Common myeloid progenitor, CD34-positive (primary cell): Measurements from ENCODE around the gene CLPTM1.
A peak's percentile ranks its signal among the peaks of the same experiment; 100 is the strongest.

Source experiments
- CTCF ChIA-PET: fragments of 350-600 bp; sonication (Branson Sonifier 250); formaldehyde crosslinking; loops from one replicate; lab custom pipeline; 2021; ENCODE audit warnings: antibody characterized with exemption; lab: Charles Lee
- POLR2A ChIA-PET: fragments of 350-600 bp; sonication (Branson Sonifier 250); formaldehyde crosslinking; loops from one replicate; lab custom pipeline; 2021; ENCODE audit warnings: antibody characterized with exemption; lab: Charles Lee
- DNase-seq, 3 donors: peaks; one replicate each; pipeline versions ENCODE4 v3.0.0 to v3.0.0-alpha.2; 2013
- H3K27ac ChIP-seq, 2 experiments: 1 replicate in 1 of 2; 2 replicates in 1 of 2; pipeline ENCODE4 v1.7.0; 2013; ENCODE audit warnings: inconsistent platforms in 2 of 2, low read length in 2 of 2, mild to moderate bottlenecking in 2 of 2, low read depth in 1 of 2, moderate library complexity in 1 of 2; ENCODE audit not compliant: severe bottlenecking in 2 of 2, insufficient read depth in 1 of 2, poor library complexity in 1 of 2
- H3K27me3 ChIP-seq, 5 experiments: replicated peaks in 2 of 5; 1 replicate in 3 of 5; 2 replicates in 2 of 5; pipeline versions ENCODE4 v1.6.1 to v1.7.0; 2013; ENCODE audit warnings: low read length in 4 of 5, mild to moderate bottlenecking in 2 of 5, moderate library complexity in 2 of 5, inconsistent platforms in 1 of 5; ENCODE audit not compliant: insufficient read depth in 5 of 5, control insufficient read depth in 4 of 5
- H3K36me3 ChIP-seq, 4 experiments: 1 replicate in 2 of 4; 2 replicates in 2 of 4; pipeline versions ENCODE4 v1.6.1 to v1.7.0; 2013; ENCODE audit warnings: low read length in 3 of 4, control low read depth in 1 of 4, mild to moderate bottlenecking in 1 of 4; ENCODE audit not compliant: control insufficient read depth in 4 of 4, insufficient read depth in 4 of 4
- H3K4me1 ChIP-seq, 4 experiments: 1 replicate in 3 of 4; 2 replicates in 1 of 4; pipeline versions ENCODE4 v1.6.1 to v1.7.1; 2013; ENCODE audit warnings: low read length in 3 of 4, mild to moderate bottlenecking in 3 of 4, control low read depth in 1 of 4, inconsistent platforms in 1 of 4, moderate library complexity in 1 of 4; ENCODE audit not compliant: control insufficient read depth in 4 of 4, insufficient read depth in 4 of 4; ENCODE audit errors: control extremely low read depth in 1 of 4
- H3K4me3 ChIP-seq, 7 experiments: 1 replicate in 4 of 7; 2 replicates in 3 of 7; pipeline versions ENCODE4 v1.5.1 to v1.7.0; 2013; ENCODE audit warnings: mild to moderate bottlenecking in 7 of 7, low read length in 6 of 7, moderate library complexity in 6 of 7, inconsistent platforms in 2 of 7, low read depth in 2 of 7, control low read depth in 1 of 7; ENCODE audit not compliant: insufficient read depth in 4 of 7, control insufficient read depth in 1 of 7; ENCODE audit errors: extremely low read depth in 1 of 7
- H3K9me3 ChIP-seq, 5 experiments: 1 replicate in 4 of 5; 2 replicates in 1 of 5; pipeline versions ENCODE4 v1.6.1 to v1.7.1; 2013; ENCODE audit warnings: low read length in 4 of 5, mild to moderate bottlenecking in 2 of 5, inconsistent platforms in 1 of 5, low read depth in 1 of 5, moderate library complexity in 1 of 5; ENCODE audit not compliant: control insufficient read depth in 4 of 5, insufficient read depth in 2 of 5; ENCODE audit errors: control extremely low read depth in 1 of 5
- WGBS: methylation state at CpG from one replicate; pipeline ENCODE4 v1.1.5; 2013; ENCODE audit not compliant: insufficient coverage; 5-methylcytosine and 5-hydroxymethylcytosine counted together

CLPTM1 gene

GRCh38 chr19:44955505-44956439 is 592 bp downstream of the CLPTM1 start:
- POLR2A ChIA-PET: interaction anchor here (0.5 to 1.3 kb wide), 2 partner anchors 46 to 125 kb away, joined by 3 to 4 read pairs; no protein-coding TSS in a partner anchor
- Histone ChIP-seq H3K4me3 (peak overlapping the region; percentile 72 to 100 (median 93)), H3K27ac (peak overlapping the region; percentile 91 to 95), H3K27me3 (no peaks in the 10 kb centered on the region), H3K9me3 (no peaks in the 10 kb centered on the region), H3K36me3 (peaks cover 0 to 20% (median 4%) of the 10 kb centered on the region in 4 experiments), H3K4me1 (peaks cover 14 to 36% (median 30%) of the 10 kb centered on the region in 4 experiments)
- DNase-seq: no peak
- WGBS: 13% methylated on average over 25 of the region's 40 CpGs
- CTCF ChIA-PET: interaction anchor here (1.2 to 10.4 kb wide), 3 partner anchors 45 to 53 kb away, joined by 4 to 102 read pairs (median 4); partner anchors contain the start of gene APOE

DNA sequence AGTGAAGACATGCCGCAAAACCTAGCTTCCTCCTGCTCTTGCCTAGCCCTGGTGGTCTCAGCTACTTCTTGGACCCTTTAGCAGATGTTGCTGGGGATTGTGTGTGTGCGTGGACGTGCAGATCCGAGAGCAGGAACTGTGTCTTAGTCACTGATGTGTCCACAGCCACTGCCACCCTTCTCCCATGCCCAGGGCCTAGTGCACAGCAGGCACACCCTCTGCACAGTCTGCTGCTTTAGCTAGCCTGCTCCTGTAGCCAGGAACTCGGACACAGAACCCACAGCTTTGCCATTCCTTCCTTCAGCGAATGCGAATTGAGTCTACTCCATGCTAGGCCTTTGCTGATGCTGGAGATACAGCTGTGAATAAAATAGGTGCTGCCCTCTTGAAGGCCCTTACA is 2.3 kb downstream of the CLPTM1 start:
- DNase-seq: no peak
- Histone ChIP-seq H3K9me3 (no peaks in the 10 kb centered on the region), H3K4me1 (peaks cover 14 to 36% (median 30%) of the 10 kb centered on the region in 4 experiments), H3K27ac (peak overlapping the region in 1 of 2 experiments; percentile 17), H3K27me3 (no peaks in the 10 kb centered on the region), H3K4me3 (no peak overlapping the region), H3K36me3 (peaks cover 0 to 37% (median 16%) of the 10 kb centered on the region in 4 experiments)
- CTCF ChIA-PET: interaction anchor here (1.2 to 10.4 kb wide), 3 partner anchors 10 to 55 kb away, joined by 3 to 102 read pairs (median 3); partner anchors contain the start of gene APOE
- 92% methylated on average over 3 of the region's 7 CpGs for whole genome bisulfite sequencing
- POLR2A ChIA-PET: no interaction called here

- no peak overlapping the region for H3K4me3 ChIP-seq
- H3K9me3 ChIP-seq: no peaks in the 10 kb centered on the region
- peaks cover 14 to 36% (median 30%) of the 10 kb centered on the region in 4 experiments for H3K4me1 ChIP-seq
- ChIA-PET POLR2A (interaction anchor here (0.6 kb wide), 1 partner anchor 80 kb away, joined by 3 read pairs; no protein-coding TSS in a partner anchor), CTCF (interaction anchor here (1.0 to 10.4 kb wide), 4 partner anchors 10 to 55 kb away, joined by 3 to 102 read pairs (median 3); partner anchors contain the start of gene APOE)
- no peak for DNase-seq
- no peaks in the 10 kb centered on the region for H3K27me3 ChIP-seq
- H3K36me3 ChIP-seq: peaks cover 0 to 37% (median 16%) of the 10 kb centered on the region in 4 experiments
- 90% methylated on average over 3 of the region's 9 CpGs for WGBS
- H3K27ac ChIP-seq: no peak overlapping the region
Observed at GRCh38 chr19:44958090-44958489, 2.9 kb downstream of the CLPTM1 start.

GRCh38 chr19:44959691-44960090 is 4.5 kb downstream of the CLPTM1 start:
- H3K4me1 ChIP-seq: peaks cover 9 to 24% (median 21%) of the 10 kb centered on the region in 4 experiments
- ChIA-PET CTCF (interaction anchor here (1.0 to 2.2 kb wide), 3 partner anchors 8 to 49 kb away, joined by 3 to 8 read pairs (median 5); no protein-coding TSS in a partner anchor), POLR2A (interaction anchor here (0.9 kb wide), 1 partner anchor 18 kb away, joined by 3 read pairs; no protein-coding TSS in a partner anchor)
- H3K27ac ChIP-seq: peak overlapping the region; percentile 29 to 40
- H3K4me3 ChIP-seq: no peak overlapping the region
- no peak for DNase-seq
- peaks cover 2 to 40% (median 21%) of the 10 kb centered on the region in 4 experiments for H3K36me3 ChIP-seq
- no peaks in the 10 kb centered on the region for H3K9me3 ChIP-seq
- no peaks in the 10 kb centered on the region for H3K27me3 ChIP-seq
- WGBS: 96% methylated on average over 5 of the region's 5 CpGs

DNA sequence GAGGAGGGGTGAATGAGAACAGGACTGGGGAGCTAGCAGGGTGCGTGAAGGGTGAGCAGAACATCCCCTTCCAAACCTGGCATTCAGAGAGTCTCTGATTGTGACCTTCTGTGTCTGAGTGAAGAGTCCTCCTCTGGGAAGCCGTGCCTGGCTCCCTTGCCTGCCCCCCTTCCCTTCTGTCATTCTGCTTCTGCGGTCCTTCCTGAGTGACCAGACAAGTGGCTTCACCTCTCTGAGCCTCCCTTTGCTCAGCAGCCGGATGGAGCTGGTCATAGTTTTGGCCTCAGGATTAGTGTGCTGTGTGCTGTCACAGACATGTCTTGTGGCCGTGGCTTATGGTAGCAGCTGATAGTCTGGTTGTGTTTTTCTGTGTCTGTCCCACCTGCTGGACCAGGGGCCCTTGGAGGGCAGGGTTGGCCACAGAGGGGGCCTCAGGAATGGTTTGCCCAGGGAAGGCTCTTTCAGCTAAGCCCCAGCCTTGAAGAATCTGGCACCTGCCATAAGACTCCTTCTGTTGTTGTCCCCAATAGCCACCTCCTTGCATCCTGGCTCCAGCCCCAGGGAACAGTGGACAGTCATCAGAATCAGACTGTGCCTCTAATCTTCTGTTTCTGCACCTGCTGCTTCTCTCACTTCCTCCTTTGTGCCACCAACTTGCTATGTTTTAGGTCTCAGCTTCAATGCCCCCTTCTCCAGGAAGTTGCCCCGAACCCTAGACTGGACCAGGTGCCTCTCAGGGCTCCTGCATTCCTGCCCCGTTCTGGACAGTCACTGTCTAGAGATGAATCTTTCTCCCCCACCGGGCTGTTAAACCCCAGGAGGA is 5.9 kb downstream of the CLPTM1 start:
- POLR2A ChIA-PET: interaction anchor here (1.1 kb wide), 1 partner anchor 10 kb away, joined by 3 read pairs; no protein-coding TSS in a partner anchor
- CTCF ChIA-PET: interaction anchor here (1.3 to 2.2 kb wide), 2 partner anchors 10 to 50 kb away, joined by 5 to 8 read pairs; no protein-coding TSS in a partner anchor

GRCh38 chr19:44961821-44962220 is 6.6 kb downstream of the CLPTM1 start:
- POLR2A ChIA-PET: interaction anchor here (1.1 kb wide), 1 partner anchor 9 kb away, joined by 3 read pairs; no protein-coding TSS in a partner anchor

More for the DNA sequence above, 5.9 kb downstream of the CLPTM1 start:
- no peak for DNase-seq
- Histone ChIP-seq H3K27ac (peak overlapping the region; percentile 18 to 62), H3K4me1 (peaks cover 5 to 20% (median 15%) of the 10 kb centered on the region in 4 experiments), H3K27me3 (no peaks in the 10 kb centered on the region), H3K36me3 (peaks cover 5 to 44% (median 26%) of the 10 kb centered on the region in 4 experiments), H3K9me3 (no peaks in the 10 kb centered on the region), H3K4me3 (no peak overlapping the region)
- WGBS: 69% methylated on average over 5 of the region's 8 CpGs

More at GRCh38 chr19:44961821-44962220, 6.6 kb downstream of the CLPTM1 start:
- no peaks in the 10 kb centered on the region for H3K9me3 ChIP-seq
- no peaks in the 10 kb centered on the region for H3K27me3 ChIP-seq
- WGBS: 100% methylated on average over 3 of the region's 8 CpGs
- H3K36me3 ChIP-seq: peaks cover 5 to 48% (median 28%) of the 10 kb centered on the region in 4 experiments
- no peak overlapping the region for H3K4me3 ChIP-seq
- peak overlapping the region in 1 of 2 experiments; percentile 62 for H3K27ac ChIP-seq
- no peak for DNase-seq
- H3K4me1 ChIP-seq: peaks cover 0 to 13% (median 8%) of the 10 kb centered on the region in 4 experiments
- CTCF ChIA-PET: no interaction called here
